ENCODE results near the gene CBLL1.

GRCh38 chr7:107783648-107784047, 39.7 kb downstream of the CBLL1 start:
- TF ChIP-seq POLR2A (IDR thresholded peaks at IDR 0.05) (no peak), CTCF (IDR thresholded peaks at IDR 0.05) (no peak), POLR2AphosphoS5 (IDR thresholded peaks at IDR 0.05) (no peak)
